NCI-H226 (cell line): ENCODE measurements around the gene ST14.
A peak's percentile ranks its signal among the peaks of the same experiment; 100 is the strongest.

Experiments
- DNase-seq: peaks from one replicate; pipeline ENCODE4 v3.0.0-alpha.2; 2015

The ST14 gene

DNA sequence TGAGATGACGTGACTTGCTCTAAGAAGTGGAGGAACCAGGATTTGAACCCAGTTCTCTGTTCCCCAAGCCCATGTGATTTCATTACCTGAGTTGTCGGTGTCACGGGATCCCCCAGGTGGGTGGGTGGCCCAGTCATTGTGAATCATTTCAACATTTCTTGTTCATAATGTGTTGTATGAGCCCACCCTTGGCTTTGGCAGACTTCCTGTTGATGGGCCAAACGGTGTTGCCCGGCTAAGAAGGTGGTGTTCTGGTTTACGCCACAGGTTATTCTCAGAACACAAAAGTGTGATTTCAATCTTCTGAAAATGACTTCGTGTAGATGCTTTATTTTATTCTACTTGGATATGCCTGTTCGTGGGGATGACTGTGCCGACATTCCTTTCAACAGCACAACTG, 21.6 kb upstream of the ST14 start:
- DNase-seq: no peak

DNA sequence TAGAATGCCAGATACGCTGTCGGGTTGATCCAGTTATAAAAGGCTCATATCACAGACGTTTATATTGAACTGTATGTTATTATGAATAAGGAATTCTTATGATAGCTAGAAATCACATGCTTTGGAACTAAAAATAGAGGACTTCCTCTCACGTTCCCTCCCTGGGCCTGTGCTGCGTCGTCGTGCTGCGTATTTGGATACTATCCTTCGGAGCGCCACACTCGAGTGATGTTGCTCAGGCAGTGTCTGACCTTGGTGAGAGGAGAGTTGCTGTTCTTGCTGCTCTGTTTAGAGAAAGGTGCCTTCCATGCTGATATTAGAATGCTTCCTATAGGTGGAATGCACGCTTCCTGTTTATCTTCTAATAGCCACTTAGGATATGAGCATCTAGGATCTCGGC, 20.2 kb upstream of the ST14 start:
- no peak for DNase-seq

- DNase-seq: peak; percentile 70
These were observed 17.8 kb upstream of the ST14 start for GRCh38 chr11:130141561-130142341.

DNA sequence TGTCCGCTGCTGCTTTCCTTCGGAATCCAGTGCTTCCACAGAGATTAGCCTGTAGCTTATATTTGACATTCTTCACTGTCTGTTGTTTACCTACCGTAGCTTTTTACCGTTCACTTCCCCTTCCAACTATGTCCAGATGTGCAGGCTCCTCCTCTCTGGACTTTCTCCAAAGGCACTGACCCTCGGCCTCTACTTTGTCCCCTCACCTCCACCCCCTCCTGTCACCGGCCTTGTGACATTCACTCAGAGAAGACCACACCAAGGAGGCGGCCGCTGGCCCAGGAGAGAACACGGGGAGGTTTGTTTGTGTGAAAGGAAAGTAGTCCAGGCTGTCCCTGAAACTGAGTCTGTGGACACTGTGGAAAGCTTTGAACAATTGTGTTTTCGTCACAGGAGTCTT, 15.4 kb upstream of the ST14 start:
- no peak for DNase-seq

GRCh38 chr11:130144861-130145281, 14.7 kb upstream of the ST14 start:
- no peak for DNase-seq

DNA sequence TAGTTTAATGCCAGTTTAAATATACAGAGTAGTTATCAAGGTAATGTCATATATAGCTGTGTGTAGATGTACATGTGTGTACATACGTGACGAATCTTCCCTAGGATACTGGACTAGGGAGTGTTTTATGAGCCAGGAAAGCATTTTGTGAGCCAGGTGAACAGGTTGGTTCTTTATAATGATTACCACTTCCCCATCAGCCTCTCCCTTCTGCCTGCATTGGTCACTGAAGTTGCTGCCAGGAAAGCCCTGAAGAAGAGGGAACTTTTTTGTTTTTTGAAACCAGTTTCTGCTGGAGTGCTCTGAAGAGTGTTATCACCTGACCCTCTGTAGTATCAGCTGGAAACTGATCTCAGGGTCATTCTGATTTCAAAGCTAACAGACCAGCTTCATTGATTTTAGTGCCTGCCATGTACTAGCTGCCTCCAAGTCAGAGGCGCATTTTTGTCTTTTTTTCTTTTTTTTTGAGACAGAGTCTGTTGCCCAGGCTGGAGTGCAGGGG, 14.2 kb upstream of the ST14 start:
- no peak for DNase-seq

- DNase-seq: peak; percentile 86
These were observed 13.4 kb upstream of the ST14 start for GRCh38 chr11:130145975-130146776.

- no peak for DNase-seq
These were observed 12.8 kb upstream of the ST14 start for GRCh38 chr11:130146796-130147195.

GRCh38 chr11:130148796-130149326, 10.7 kb upstream of the ST14 start:
- no peak for DNase-seq

DNA sequence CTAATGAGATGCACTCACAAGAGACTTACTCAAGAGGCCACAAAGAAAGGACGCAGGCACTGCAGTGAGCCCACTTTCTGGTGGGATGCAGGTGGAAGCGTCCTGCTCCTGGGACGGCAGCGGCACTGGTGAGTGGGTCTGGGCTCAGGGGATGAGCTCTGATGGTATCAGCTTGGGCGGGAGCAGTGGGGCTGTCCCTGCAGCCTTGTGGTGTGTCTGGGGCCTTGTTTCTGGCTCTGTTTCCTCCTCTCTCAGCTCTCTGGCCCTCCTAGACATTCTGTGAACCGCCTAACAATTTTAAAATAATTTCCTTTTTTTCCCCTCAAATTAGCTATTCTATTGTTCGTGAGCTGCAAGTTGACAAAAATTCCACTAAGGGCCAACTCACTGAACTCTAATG, 8.8 kb upstream of the ST14 start:
- no peak for DNase-seq

GRCh38 chr11:130151196-130151595, 8.4 kb upstream of the ST14 start:
- no peak for DNase-seq

- DNase-seq: no peak
These were observed 3.2 kb upstream of the ST14 start for GRCh38 chr11:130156108-130157022.

- DNase-seq: no peak
These were observed 2.5 kb upstream of the ST14 start for GRCh38 chr11:130157101-130157500.

DNA sequence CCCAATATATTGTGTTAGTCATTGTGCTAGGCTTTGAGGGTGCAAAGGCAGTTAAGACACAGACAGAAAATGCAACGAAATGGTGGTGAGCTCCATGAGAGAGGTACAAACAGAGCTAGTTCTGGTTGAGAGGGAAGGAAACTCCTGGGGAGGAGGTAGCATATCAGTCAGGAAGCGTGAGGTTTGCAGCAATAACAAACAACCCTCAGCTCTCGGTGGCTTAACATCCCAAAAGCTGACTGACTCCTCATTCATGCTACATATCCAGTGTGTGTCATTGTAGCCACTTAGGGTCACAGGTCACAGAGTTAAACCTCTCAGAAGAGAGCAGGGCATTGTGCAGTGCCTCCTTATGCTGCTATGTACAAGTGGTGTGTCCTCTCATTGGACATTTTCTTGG, 1.7 kb upstream of the ST14 start:
- DNase-seq: no peak

GRCh38 chr11:130159139-130159538, 443 bp upstream of the ST14 start:
- DNase-seq: no peak

DNA sequence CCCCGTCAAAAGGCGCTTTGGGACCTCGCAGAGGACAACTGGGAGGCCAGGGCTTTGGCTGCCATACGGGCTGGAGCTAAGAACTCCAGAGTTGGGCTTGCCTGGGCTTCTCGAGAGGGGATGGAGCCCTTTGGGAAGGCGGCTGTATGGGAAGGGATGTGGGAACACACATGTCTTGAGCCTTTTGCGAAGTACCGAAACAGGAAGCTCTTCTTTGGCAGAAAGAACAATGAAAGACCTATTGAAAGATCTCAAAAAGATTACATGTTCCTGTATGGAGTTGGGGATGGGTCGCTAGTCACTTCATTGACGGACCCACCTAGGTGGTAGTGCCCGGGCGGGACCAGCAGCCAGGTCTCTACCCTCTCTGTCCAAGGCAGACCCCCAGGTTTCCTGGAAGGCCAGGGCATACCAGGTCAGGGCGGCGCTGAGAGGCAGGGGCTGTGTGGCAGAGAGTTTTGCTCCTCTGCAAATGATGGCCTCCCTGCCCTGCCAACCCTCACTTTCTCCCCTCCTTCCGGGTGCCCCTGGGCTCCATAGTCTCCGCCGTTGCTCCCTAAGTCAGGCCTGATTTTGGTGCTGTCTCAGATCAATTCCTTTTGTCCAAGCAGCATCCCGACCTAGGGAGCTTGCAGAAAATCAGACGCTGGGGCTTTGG, 1.0 kb downstream of the ST14 start:
- DNase-seq: no peak

DNA sequence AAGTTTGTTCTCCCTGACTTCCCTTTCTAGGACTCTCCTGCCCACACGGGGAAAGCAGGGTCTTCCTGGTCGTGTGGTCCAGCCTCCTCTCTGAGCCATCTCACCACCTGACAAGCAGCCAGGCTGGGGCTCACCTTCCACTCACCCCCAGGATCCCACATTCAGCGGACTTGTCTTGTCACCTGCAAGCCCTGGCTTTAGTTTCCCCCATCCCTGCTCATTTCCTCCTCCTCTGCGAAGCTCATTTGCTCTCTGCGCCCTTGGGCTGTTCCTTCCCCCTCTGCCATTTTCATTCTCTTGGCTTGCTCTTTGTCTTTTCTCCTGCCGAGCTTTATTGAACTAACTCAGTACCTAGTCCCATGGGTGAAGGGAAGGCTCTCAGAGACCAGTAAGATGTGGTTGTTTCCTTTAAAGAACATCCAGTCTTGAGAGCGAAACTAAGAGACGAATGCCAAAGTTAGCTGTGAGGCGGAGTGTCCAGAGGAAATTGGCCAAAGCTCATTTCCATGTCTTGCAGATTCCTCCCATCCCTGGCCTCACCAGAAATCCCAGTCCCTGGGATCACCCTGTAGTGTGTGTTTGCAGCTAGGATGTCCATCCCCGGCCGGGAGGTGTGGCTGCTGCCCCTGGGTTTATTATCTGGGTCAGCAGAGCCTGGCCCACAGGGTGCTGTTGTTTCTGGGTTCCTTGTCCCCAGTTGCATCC, 2.0 kb downstream of the ST14 start:
- DNase-seq: no peak

DNA sequence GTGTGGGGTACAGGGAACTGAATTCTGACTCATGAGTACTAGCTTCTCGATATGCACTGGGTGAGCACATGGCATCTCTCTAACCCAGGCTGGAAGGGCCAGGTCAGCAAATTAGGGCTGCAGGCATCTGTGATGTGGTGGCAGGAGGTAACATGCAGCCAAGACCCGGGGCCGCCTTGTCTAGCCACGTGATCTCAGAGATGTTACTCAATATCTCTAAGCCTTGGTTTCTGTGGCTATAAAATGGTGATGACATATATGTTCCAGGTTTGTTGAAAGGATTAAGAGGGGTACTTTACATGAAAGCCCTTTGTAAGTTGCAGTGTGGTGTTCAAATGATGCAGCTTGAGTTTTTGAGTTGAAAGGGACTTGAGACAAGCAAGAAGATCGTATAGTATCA, 3.2 kb downstream of the ST14 start:
- DNase-seq: no peak

GRCh38 chr11:130163346-130164220, 4.0 kb downstream of the ST14 start:
- no peak for DNase-seq

GRCh38 chr11:130164221-130164570, 4.6 kb downstream of the ST14 start:
- DNase-seq: no peak
